HepG2 (cell line): Measurements from ENCODE around the gene ABCC10. TPM values are rescaled to one million over a fixed set of nuclear protein-coding genes. Genes with fewer than 3 reads are reported as not detected.

Source experiments
- DR1 ChIP-seq: sonication (generic); formaldehyde crosslinking; IDR thresholded peaks from 2 replicates; pipeline ENCODE4 v1.8.0; 2021; ENCODE audit warnings: mild to moderate bottlenecking, missing genetic modification reagents, inconsistent platforms
- GFI1 ChIP-seq: sonication (generic); formaldehyde crosslinking; IDR thresholded peaks from 2 replicates; pipeline ENCODE4 v1.5.0; 2020; ENCODE audit warnings: missing genetic modification reagents, mild to moderate bottlenecking, borderline replicate concordance
- HNRNPH1 ChIP-seq: fragments of 200-400 bp; formaldehyde crosslinking; optimal IDR thresholded peaks from 2 replicates; pipeline ENCODE3; 2017; ENCODE audit warnings: mild to moderate bottlenecking, low read depth, low read length
- JUN ChIP-seq: sonication (generic); formaldehyde crosslinking; IDR thresholded peaks from 2 replicates; pipeline ENCODE4 v1.4.0; 2020; ENCODE audit warnings: mild to moderate bottlenecking, missing genetic modification reagents
- NFKB2 ChIP-seq: sonication (generic); formaldehyde crosslinking; IDR thresholded peaks from 2 replicates; pipeline ENCODE4 v1.4.0; 2020; ENCODE audit warnings: missing genetic modification reagents, borderline replicate concordance
- NR2F1 ChIP-seq, 2 experiments: fragments of 450-650 bp in 1 of 2; formaldehyde crosslinking in 1 of 2; IDR thresholded peaks; 2 replicates each; pipeline versions ENCODE4 v1.5.0 to v1.6.1; 2016 to 2020; ENCODE audit warnings: mild to moderate bottlenecking in 1 of 2, missing compliant biosample characterization in 1 of 2, missing genetic modification reagents in 1 of 2, moderate library complexity in 1 of 2
- PLRG1 ChIP-seq: fragments of 450-650 bp; conservative IDR thresholded peaks from 2 replicates; pipeline ENCODE4 v1.6.1; 2016
- POGK ChIP-seq: sonication (generic); formaldehyde crosslinking; conservative IDR thresholded peaks from 2 replicates; pipeline ENCODE4 v1.8.0; 2022; ENCODE audit warnings: mild to moderate bottlenecking, moderate library complexity, missing genetic modification reagents
- RARA ChIP-seq: IDR thresholded peaks from 2 replicates; pipeline ENCODE4 v1.6.1; 2016; ENCODE audit warnings: missing genetic modification reagents, missing compliant biosample characterization
- RBFOX2 ChIP-seq: fragments of 200-400 bp; formaldehyde crosslinking; IDR thresholded peaks from 2 replicates; pipeline ENCODE4 v1.6.1; 2017; ENCODE audit warnings: low read depth, mild to moderate bottlenecking, low read length
- RFXANK ChIP-seq: IDR thresholded peaks from 2 replicates; pipeline ENCODE4 v1.6.1; 2016
- SAP130 ChIP-seq: IDR thresholded peaks from 2 replicates; pipeline ENCODE4 v1.6.1; 2016; ENCODE audit warnings: low read depth
- SMAD3 ChIP-seq: sonication (generic); formaldehyde crosslinking; IDR thresholded peaks from 2 replicates; pipeline ENCODE4 v1.4.0; 2020; ENCODE audit warnings: missing genetic modification reagents
- SP5 ChIP-seq: IDR thresholded peaks from 2 replicates; pipeline ENCODE4 v1.6.1; 2016; ENCODE audit warnings: low read depth, borderline replicate concordance
- SUZ12 ChIP-seq: fragments of 150-350 bp; IDR thresholded peaks from 2 replicates; pipeline ENCODE4 v1.6.1; 2014; ENCODE audit warnings: low read depth, low read length
- TCF7L2 ChIP-seq: IDR thresholded peaks from 2 replicates; pipeline ENCODE4 v1.6.1; 2011; ENCODE audit warnings: mild to moderate bottlenecking, low read depth, low read length, moderate library complexity
- TEAD2 ChIP-seq: sonication (generic); formaldehyde crosslinking; IDR thresholded peaks from 2 replicates; pipeline ENCODE4 v1.9.0; 2021; ENCODE audit warnings: missing genetic modification reagents
- THYN1 ChIP-seq: sonication (generic); formaldehyde crosslinking; IDR thresholded peaks from 2 replicates; pipeline ENCODE4 v1.8.1; 2023; ENCODE audit warnings: low read depth, mild to moderate bottlenecking, moderate library complexity, missing genetic modification reagents, borderline replicate concordance
- XBP1 ChIP-seq: sonication (generic); formaldehyde crosslinking; IDR thresholded peaks from 2 replicates; pipeline ENCODE4 v1.5.0; 2020; ENCODE audit warnings: missing genetic modification reagents
- ZNF12 ChIP-seq: sonication (generic); formaldehyde crosslinking; IDR thresholded peaks from 2 replicates; pipeline ENCODE4 v1.5.0; 2020; ENCODE audit warnings: missing genetic modification reagents
- ZNF143 ChIP-seq: sonication (generic); formaldehyde crosslinking; IDR thresholded peaks from 2 replicates; pipeline ENCODE4 v1.4.0; 2020; ENCODE audit warnings: missing genetic modification reagents
- ZNF317 ChIP-seq: sonication (generic); formaldehyde crosslinking; IDR thresholded peaks from 2 replicates; pipeline ENCODE4 v1.5.0; 2020; ENCODE audit warnings: mild to moderate bottlenecking, missing genetic modification reagents
- ZNF33A ChIP-seq: sonication (generic); formaldehyde crosslinking; IDR thresholded peaks from 2 replicates; pipeline ENCODE4 v1.5.1; 2020; ENCODE audit warnings: missing genetic modification reagents, mild to moderate bottlenecking, moderate library complexity, borderline replicate concordance
- ZNF484 ChIP-seq: sonication (generic); formaldehyde crosslinking; IDR thresholded peaks from 2 replicates; pipeline ENCODE4 v1.5.1; 2020; ENCODE audit warnings: mild to moderate bottlenecking, low read depth, missing genetic modification reagents, borderline replicate concordance
- ZNF530 ChIP-seq: sonication (generic); formaldehyde crosslinking; IDR thresholded peaks from 2 replicates; pipeline ENCODE4 v1.5.0; 2020; ENCODE audit warnings: low read depth, mild to moderate bottlenecking, missing genetic modification reagents
- ZNF713 ChIP-seq: sonication (generic); formaldehyde crosslinking; IDR thresholded peaks from 2 replicates; pipeline ENCODE4 v1.4.0; 2020; ENCODE audit warnings: mild to moderate bottlenecking, missing genetic modification reagents
- ZNF780A ChIP-seq: sonication (generic); formaldehyde crosslinking; IDR thresholded peaks from 2 replicates; pipeline ENCODE4 v1.8.0; 2022; ENCODE audit warnings: mild to moderate bottlenecking, missing genetic modification reagents, moderate library complexity
- ZNF788 ChIP-seq: sonication (generic); formaldehyde crosslinking; IDR thresholded peaks from 2 replicates; pipeline ENCODE4 v1.5.0; 2020; ENCODE audit warnings: mild to moderate bottlenecking, missing genetic modification reagents, borderline replicate concordance
- ZNF883 ChIP-seq: sonication (generic); formaldehyde crosslinking; IDR thresholded peaks from 2 replicates; pipeline ENCODE4 v1.5.1; 2020; ENCODE audit warnings: mild to moderate bottlenecking, missing genetic modification reagents; ENCODE audit errors: not compliant biosample characterization
- ZSCAN9 ChIP-seq: IDR thresholded peaks from 2 replicates; pipeline ENCODE4 v1.6.1; 2016; ENCODE audit warnings: borderline replicate concordance
- polyA plus RNA-seq, 8 experiments: library from polyadenylated mRNA; depleted of rRNA in 3 of 8; stranded (reverse) in 7 of 8; unstranded in 1 of 8; fragments of >200 nt; fragmentation: Illumina TruSeq in 4 of 8; extraction: Trizol in 4 of 8; gene quantifications; 2 replicates each; pipeline versions ENCODE4 v1.2.1 to v1.2.3, GENCODE V29; 2011 to 2016; ENCODE audit warnings: low read depth in 4 of 8, missing spikeins in 1 of 8, mixed read lengths in 1 of 8; ENCODE audit not compliant: insufficient read depth in 1 of 8
- total RNA-seq, 5 experiments: library from RNA; depleted of rRNA; stranded (reverse); fragments of >200 nt; fragmentation: Illumina TruSeq; extraction: Trizol; gene quantifications; 2 replicates each; pipeline ENCODE4 v1.2.3, GENCODE V29; 2016; ENCODE audit warnings: low read depth in 1 of 5

ABCC10 gene
- total and polyA plus RNA-seq, 2 of the 13 experiments (the other 11 are each of a cell fraction or from before 2014, with no cell fraction given), result 16.0 to 24.3 TPM

DNA sequence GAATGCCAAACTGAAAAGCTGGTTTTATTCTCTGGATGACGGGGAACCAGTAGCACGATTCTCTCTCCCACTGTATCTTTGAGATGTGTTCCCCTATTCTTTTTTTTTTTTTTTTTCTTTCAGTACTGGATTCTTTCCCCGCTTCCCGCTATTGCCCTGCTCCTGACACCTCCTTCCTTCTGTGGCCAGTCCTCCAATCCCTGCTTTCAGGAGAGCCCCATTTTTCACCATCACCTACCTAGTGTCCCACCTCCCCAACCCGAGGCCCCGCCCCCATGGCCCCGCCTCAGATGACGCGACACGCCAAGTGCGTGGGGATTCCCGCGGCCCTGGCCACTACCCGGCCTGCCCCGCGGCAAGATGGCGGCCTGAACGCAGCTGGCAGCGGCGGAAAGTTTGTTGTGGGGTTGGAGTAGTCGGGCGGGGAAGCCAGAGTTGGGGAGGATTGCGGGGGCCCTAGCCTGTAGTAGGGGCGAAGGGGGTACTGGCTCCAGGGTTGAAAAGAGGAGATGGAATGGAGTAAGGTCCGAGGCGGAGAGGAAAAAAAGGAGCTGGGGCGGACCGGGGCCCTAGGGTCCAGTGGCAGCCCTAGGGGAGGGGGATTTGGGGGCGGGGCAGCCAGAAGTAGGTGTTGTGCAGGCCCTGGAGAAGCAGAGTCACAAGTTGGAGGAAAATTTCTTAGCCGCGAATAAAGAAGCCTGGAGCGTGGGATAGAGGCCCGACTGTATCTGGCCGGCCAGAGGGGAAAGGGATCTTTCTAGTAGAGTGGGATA is 50.1 kb downstream of the ABCC10 start, which contains the start of gene TJAP1 (continued):
- TF ChIP-seq NFKB2 (CRISPR knock-in tag) (0 out of 2 replicates have a peak, but pooled peaks have one; percentile 21), JUN (CRISPR knock-in tag) (0 out of 2 replicates have a peak, but pooled peaks have one; percentile 36), THYN1 (CRISPR knock-in tag) (no peak), SAP130 (CRISPR knock-in tag) (peak; percentile 92), ZNF883 (CRISPR knock-in tag) (peak; percentile 60), PLRG1 (no peak), NR2F1 (CRISPR knock-in tag; IDR thresholded peaks at IDR 0.05) (no peak), ZNF317 (0 out of 2 replicates have a peak, but pooled peaks have one; percentile 25), ZNF780A (peak; percentile 56; the same call in 1 of the 2 replicates), SP5 (CRISPR knock-in tag) (peak; percentile 63; the same call in 1 of the 2 replicates), XBP1 (no peak), POGK (peak; percentile 73; the same call in 1 of the 2 replicates), ZNF788 (CRISPR knock-in tag) (peak; percentile 77; the same call in 1 of the 2 replicates), ZNF12 (CRISPR knock-in tag) (peak; percentile 42; the same call in 1 of the 2 replicates), ZSCAN9 (CRISPR knock-in tag) (peak; percentile 57; the same call in 1 of the 2 replicates), RFXANK (CRISPR knock-in tag) (no peak), ZNF143 (CRISPR knock-in tag) (peak; percentile 88), RARA (CRISPR knock-in tag) (0 out of 2 replicates have a peak, but pooled peaks have one; percentile 29), ZNF713 (CRISPR knock-in tag) (no peak), GFI1 (CRISPR knock-in tag) (peak; percentile 72), ZNF530 (CRISPR knock-in tag) (no peak), SMAD3 (CRISPR knock-in tag) (0 out of 2 replicates have a peak, but pooled peaks have one; percentile 12), RBFOX2 (peak; percentile 92), SUZ12 (peak; percentile 37; the same call in 1 of the 2 replicates), ZNF33A (CRISPR knock-in tag) (no peak), TCF7L2 (no peak), TEAD2 (CRISPR knock-in tag) (no peak), DR1 (CRISPR knock-in tag) (peak; percentile 81), ZNF484 (CRISPR knock-in tag) (no peak), HNRNPH1 (no peak)
